NCI-H510A (cell line): ENCODE results near the gene TPK1.

Experiments used
- DNase-seq: peaks from one replicate; lab custom pipeline; 2025; lab: John Stamatoyannopoulos, UW

The TPK1 gene

DNA sequence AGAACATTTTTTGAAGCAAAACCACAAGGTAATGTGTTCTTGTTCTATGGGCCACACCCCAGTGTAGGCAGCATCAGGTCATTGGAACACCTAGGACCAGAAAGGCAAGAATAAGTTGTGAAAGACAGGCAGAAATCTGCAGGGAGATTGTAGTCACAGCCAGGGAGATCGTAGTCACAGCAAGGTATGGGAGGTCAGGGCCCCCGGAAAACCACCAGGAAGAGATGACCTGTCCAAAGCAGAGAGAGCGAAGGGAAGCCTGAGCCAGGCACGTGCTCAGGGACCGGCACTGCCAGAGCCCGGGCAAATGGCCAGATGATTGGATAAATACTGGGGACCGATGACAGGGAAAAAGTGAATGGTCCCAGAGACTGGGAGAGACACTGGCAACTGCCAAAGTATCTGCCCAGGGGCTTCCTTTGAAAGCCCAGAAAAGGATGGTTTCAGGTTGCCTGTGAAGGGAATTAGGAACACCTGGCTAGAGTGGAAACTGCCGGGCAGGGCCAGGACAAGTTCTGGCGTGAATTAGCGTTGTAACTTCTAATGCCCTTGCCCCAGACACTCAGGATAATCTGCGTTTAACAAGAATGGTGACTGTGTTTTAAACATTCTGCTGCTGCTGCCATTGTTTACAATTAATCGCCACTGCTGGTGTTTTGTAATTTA lies 428.5 kb downstream of the TPK1 start:
- DNase-seq, result no peak

- DNase-seq, result no peak
Observed at GRCh38 chr7:144404946-144405345, 430.9 kb downstream of the TPK1 start.

GRCh38 chr7:144403649-144404061 lies 432.2 kb downstream of the TPK1 start, which contains the start of gene NOBOX:
NOBOX (minus strand) TSS chr7:144403693.
- no peak for DNase-seq

- no peak for DNase-seq
Observed at GRCh38 chr7:144403102-144403501, 432.8 kb downstream of the TPK1 start.
